ENCODE data around the gene NASP.
A peak's percentile ranks its signal among the peaks of the same experiment; 100 is the strongest.
"Not testable (repeated sequence)": the region's sequence is repeated elsewhere in the genome, so short reads cannot be mapped to it uniquely, and the experiment has no call there.

Gene NASP

DNA sequence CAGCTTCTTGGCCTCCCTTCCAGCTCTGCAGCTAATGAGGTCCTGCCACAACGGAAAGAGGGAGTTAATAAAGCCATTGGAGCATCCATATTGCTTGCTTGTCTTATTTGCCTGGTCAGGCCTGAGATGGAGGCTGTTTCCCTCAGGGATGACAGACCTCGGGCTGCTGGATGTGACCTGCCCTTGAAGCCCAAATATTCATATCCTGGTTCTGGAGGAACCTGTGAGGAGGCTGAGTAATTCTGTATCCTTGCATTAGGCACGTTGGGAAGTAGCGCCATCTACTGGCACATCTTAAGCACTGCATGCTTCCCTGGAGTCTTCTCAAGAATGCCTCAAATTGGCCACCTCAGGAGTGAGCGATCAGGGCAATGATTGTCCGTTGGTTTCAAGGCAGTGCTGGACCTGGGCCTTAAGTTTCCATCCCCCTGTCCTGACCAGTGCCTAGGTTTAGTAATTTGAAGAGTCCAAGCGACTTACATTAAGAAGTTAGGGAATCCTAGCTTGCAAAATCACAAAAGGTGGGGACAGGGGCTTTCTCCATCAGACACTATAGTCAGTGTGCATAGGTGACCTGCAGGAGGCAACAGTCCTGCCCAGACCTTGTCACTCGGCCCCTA is 13.8 kb upstream of the NASP start:
- DNase-seq = peak; percentile 65

DNA sequence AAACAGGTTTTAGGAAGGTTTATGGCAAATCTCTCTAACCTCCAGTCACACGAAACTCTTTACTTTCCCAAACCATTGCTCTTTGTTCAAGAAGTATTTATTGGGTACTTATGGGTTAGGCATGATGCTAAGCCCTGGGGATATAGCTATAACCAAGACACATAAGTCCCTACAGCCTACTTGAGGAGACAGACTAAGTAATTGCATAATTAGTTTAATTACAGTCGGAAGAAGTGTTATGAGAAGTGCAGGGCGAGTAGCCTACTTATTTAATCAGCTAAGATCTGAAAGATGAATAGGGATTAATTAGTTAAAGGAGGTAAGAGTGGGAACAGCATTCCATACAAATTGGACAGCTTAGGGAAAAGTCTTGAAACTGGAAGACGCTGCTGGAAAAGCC is 13.2 kb upstream of the NASP start:
- DNase-seq = no peak

DNA sequence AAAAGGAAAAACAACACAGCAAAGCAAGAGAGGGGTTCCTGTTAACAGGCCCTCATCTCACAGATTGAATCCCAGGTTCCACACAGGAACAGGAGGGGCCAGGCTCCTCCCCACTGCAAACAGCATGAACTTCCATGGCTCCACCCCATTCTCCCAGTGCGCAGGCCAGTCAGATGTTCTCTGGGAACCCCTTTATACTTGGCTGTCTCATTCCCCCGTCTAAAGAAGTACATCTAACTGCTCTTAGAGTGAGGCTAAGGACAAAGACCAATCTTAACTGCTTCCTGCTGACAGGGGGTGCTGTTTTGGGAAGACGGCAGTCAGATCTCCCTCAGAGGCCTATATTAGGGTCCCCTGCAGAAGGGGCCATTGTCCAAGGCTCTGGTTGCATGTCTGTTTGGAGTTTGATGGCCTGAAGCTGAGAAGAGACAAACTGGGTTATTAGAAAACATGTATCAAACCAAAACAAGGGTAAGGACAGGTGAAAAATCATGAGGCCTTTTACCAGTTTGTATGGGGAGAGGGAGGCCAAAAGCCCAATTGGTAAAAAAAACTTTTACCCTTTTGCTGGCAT is 10.5 kb upstream of the NASP start:
- DNase-seq = no peak

DNA sequence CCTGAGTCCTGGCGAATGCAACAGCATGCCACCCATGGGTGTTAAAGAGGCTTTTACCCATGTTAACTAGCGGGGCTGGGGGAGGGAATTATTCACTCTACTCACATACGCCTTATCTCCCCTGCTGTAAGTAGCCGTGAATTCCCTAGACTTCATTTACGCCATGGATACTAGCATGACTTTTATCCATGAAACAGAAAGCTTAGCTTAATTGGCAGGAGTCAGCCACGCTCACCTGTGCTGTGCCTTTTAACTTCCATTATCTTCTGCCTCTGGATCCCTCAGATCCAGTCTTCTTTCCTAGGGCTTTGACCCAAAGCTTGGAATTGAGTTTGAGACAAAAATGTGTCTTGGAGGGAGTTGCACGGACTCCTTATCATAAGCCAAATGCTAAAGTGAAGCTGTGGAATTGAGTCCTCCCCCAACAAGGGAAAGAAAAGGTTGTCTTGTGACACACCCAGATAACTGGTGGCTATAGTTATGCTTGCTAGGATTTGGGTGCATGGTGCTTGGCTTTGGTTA is 9.7 kb upstream of the NASP start:
- DNase-seq = no peak

DNA sequence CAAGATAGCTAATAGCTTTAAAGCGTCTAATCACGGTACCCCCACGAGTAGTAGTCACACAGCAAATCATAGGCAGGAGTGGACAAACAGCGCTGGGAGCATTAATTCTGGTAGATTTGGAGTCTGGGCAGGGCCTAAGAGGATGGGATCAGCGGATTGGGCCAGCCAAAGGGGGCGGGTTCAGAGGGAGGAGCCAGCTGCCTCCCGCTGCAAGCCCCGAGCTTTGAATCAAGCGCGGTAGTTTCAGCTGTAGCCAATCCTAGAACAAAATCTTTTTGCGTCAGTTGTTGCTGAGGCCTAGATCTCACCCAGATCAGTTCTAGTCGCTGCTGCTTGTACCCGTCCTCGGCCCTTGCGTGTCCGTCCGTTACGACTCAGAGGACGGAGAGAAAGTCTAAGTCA is 576 bp upstream of the NASP start:
- DNase-seq = peak; percentile 99

DNA sequence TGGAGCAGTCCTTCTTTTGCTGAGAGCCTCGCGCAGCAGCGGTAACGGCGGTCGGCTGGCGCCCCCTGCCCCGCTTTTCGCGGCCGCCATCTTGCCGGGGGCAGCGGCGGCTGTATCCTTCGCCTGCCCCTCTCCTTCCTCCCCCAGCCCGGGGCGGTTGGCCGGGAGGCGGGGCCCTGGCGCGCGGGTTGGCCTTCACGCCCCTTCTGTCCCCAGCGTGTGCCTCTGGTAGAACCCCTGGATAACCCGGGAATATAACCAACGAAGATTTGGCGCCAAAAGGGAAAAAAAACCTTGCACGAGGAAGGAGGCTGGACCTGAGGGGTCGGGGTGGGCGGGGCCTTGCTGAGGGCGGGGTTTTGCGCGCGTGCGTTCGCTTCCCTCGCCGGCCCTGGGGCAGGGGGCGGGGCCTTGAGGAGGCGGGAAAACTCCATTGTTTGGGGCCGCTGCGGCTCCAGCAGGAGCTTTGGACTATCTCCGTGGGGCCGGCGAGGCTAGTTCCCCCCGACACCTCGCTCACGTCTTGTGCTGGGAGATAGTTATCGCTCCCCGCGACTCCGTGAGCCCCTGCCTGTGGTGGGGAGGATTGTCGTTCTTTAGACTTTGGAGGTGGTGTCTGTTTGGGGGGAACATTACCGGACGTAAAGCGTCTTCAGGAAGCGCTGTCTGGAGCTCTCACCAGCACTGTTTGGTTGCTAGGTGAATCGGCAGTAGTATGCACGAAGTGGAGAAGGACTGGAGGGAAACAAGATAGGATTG is 689 bp downstream of the NASP start:
- peak; percentile 92 for DNase-seq

DNA sequence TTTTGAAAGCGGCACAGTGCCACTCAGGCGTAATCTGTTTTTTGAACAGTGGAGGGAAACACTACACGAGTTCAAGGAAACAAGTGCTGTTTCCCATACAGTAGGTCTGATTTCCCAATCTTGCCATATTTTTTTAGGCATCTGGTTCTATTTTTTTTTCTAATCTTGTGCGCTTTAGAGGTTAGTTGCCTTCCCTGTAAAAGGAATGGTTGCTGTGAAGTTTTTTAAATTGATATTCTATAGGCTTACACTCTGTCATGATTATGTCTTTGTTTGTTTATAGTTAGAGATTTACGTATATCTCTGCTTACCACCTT is 1.2 kb downstream of the NASP start:
- no peak for DNase-seq

DNA sequence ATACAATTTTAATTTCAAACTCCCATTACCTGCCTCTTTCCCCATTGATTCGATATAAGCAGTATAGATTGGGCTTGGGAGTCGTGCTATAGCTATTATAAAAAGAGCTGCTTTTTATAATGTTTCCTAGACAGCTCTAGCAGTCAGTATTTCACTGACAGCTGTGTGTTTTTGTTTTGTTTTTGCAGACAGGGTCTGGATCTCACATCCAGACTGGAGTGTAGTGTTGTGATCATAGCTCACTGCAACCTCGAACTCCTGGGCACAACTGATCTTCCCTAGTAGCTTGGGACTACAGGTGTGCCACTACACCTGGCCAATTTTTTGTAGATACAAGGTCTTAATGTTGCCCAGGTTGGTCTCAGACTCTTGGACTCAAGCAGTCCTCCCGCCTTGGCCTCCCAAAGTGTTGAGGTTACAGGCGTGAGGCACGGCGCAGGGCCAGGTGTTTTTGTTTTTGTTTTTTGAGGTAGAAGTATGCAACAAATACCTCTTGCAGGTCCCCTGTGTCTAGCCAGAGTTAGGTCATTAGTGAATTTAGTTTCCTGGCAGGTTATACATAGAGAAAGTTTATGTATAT is 1.7 kb downstream of the NASP start:
- no peak for DNase-seq

DNA sequence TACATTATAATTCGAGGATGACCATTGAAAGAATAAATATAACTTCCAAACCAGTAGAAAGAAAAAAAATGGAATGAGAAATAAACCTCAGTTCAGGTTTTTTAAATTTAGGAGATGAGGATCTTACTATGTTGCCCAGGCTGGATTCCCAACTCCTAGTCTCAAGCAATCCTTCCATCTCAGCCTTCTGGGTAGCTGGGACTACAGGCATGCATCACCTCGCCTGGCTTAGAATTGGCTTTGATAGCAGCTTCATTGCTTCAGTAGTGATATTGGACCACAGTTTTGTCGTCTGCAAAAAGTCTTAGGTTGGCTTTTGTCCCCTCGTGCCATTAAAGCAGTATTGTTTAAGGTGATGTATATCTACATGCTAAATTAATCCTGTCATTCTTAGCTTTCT is 2.9 kb downstream of the NASP start:
- no peak for DNase-seq

DNA sequence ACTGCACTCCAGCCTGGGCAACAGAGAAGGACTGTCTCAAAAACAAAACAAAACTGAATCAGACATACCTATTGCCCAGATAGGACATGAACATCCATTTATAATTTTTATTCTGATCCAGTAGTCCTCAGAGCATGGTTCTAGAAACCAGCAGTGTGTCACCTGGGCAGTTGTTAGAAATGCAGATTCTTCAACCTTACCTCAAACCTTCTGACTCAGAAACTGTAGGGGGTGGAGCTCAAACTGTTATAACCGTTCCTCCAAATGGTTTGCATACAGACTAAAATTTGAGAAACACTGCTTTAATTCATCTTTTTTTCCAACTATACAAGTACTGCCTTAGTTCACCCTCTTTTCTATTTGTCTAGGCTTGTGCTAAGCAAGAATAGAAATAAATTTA is 6.0 kb downstream of the NASP start:
- DNase-seq = peak; percentile 17

DNA sequence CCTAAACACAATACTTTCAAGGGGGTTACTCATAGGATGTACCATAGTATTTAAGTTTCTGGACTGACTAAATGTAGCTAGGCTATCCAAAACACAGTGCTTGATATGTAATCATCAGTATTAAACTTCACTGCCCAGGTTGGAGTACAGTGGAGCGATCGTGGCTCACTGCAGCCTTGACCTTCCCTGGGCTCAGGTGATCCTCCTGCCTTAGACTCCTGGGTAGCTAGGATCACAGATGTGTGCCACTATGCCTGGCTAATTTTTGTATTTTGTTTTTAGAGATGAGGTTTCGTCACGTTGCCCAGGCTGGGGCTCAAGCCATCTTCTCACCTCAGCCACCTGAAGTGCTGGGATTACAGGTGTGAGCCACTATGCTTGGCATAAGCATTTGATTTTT is 10.6 kb downstream of the NASP start:
- no peak for DNase-seq

DNA sequence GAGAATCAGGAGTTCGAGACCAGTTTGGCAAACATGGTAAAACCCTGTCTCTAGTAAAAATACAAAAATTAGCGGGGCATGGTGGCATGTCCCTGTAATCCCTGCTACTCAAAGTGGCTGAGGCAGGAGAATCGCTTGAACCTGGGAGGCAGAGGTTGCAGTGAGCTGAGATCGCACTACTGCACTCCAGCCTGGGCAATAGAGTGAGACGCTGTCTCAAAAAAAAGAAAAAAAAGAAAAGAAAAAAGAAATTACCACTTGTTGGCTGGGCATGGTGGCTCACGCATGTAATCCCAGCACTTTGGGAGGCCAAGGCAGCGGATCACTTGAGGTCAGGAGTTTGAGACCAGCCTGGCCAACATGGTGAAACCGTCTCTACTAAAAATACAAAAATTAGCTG is 12.9 kb downstream of the NASP start:
- DNase-seq = not testable (repeated sequence)

DNA sequence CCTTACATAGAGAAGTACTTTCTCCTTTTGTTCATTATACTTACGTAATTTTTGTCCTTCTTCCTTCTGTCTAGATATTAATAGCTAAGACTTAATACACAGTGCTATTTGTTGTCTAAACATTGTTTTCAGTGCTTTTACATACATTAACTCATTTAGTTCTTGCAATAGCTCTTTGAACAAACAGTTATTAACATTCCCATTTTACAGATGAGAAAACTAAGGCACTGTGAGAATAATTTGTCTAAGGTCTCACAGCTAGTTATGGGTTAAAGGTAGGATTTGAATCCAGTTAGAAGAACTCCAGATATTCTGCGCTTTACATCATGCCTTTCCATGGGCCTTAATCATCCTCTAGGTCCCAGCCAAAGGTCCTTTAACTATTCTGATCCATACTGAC is 20.4 kb downstream of the NASP start:
- DNase-seq = no peak

DNA sequence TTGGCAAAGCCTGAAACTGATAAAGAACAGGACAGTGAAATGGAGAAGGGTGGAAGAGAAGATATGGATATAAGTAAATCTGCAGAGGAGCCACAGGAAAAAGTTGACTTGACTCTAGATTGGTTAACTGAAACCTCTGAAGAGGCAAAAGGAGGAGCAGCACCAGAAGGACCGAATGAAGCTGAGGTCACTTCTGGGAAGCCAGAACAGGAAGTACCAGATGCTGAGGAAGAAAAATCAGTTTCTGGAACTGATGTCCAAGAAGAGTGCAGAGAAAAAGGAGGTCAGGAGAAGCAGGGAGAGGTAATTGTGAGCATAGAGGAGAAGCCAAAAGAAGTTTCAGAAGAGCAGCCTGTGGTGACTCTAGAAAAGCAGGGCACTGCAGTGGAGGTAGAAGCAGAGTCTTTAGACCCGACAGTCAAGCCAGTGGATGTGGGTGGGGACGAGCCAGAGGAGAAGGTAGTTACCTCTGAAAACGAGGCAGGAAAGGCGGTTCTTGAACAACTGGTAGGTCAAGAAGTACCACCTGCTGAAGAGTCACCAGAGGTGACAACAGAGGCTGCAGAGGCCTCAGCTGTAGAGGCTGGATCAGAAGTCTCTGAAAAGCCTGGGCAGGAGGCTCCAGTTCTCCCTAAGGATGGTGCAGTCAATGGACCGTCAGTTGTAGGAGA is 23.7 kb downstream of the NASP start:
- DNase-seq = no peak

DNA sequence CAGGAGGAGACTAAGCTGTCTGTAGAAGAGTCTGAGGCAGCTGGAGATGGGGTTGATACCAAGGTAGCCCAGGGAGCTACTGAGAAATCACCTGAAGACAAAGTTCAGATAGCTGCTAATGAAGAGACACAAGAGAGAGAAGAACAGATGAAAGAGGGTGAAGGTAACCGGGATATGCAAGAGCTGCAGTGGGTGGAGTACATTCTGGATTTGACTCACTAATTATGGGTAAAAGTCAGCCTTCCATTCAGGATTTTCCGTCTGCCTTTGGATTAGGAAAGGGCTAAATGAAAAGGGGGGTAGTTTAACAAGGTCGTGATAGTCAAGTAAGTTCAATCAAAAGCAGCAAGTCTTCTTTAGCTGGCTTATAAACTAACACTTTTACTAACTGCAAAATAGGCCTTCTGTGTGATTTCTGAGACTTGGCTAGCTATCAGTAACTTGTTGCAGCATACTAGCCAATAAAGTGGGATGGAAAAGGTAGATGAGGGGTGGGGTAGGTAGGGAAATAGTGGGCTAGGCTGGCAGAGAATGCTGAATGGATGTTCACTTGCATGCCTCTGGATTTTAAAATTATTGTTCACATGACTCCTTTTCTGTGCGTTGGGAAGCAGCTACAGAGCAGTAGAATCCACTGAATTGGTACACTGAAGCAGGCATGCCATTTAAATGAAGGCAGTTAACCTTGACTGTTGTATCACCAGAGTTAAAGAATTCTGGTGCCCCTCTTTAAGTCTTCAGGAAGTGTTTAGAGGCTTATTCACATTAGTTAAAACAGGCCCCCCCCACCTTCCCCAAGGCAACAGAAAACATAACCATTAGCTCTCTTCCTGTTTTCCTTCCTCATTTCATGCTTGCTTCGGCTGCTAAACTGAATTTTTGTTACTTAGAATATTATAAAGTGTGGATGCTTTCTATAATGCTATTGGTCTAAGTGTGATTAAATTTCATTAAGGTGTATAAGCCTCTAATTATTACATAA is 24.6 kb downstream of the NASP start:
- DNase-seq = no peak

DNA sequence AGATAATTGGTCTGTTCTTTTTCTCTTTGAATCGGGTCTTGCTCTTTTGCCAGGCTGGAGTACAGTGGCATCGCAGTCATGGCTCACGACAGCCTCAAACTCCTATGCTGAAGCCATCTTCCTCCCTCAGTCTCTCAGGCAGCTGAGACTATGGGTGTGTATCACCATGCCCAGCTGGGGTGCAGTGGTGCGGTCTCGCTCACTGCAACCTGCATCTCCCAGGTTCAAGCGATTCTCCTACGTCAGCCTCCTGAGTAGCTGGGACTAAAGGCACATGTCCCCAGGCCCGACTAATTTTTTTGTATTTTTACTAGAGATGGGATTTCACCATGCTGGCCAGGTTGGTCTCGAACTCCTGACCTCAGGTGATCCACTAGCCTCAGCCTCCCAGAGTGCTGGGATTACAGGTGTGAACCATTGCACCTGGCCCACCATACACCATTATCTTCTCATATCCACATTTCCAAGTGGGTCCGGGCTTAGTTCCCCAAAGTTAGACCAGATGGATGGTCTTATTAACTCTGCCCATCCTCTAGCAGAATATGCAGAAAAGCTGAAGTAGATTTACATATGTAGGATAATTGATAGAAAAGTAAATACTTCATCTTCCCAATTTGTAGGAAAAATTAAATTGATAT is 26.9 kb downstream of the NASP start:
- no peak for DNase-seq

DNA sequence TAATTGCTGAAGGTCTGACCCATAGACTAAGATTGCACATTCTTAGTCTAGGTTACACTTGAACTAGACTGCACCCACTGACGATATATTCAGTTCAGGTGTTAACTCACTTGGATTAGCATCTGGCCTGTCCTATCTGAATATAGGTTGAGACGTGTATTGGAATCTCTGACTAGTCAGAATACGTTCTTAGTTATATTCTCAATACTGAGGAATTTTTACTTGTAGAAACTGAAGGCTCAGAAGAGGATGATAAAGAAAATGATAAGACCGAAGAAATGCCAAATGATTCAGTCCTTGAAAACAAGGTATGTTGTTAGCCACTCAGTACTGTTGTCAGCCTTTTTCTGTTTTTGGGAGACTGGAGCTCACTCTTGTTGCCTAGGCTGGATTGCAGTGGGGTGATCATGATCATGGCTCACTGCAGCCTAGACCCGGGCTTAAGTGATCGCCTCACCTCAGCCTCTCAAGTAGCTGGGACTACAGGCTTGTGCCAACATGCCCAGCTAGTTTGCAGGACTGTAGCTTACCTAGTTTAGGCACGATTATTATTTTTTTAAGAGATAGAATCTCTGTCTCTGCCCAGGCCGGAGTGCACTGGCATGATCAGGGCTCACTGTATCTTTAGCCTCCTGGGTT is 29.2 kb downstream of the NASP start:
- DNase-seq = no peak

DNA sequence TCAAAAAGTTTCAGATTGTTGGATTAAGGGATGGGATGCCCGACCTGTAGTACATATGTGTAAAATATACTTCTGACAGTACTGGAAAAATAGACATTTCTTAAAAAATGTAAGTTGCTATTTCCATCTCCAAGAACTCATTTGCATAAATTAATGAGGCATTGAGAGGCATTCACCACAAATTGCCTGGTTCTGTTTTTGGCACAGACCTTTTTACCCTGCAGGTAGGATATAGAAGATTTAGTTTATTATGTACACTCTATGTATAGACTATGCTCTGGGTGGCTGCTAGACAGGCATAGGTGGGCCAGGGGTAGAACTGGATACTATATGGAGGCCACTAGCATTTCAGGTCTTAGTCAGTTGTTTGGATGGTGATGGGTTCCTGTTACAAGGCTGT is 32.0 kb downstream of the NASP start:
- peak; percentile 81 for DNase-seq

DNA sequence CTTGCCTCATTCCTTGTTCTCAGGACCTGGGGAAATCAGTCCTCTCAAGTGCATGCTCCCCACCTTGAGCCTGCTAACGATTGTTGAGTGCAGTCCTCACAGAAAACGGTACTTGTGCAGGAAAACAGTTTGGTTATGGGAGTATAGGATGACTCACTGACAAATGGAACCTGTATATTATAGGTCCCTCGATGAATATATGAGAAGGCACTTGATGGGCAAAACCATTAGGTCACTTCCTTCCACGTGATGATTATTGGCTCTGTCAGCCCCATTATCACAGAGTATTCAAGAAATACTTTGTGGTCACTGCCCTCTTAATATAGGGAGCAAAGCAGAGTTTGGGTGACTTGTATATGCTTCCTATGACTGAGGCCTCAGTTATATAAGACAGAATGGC is 33.8 kb downstream of the NASP start:
- DNase-seq = no peak

DNA sequence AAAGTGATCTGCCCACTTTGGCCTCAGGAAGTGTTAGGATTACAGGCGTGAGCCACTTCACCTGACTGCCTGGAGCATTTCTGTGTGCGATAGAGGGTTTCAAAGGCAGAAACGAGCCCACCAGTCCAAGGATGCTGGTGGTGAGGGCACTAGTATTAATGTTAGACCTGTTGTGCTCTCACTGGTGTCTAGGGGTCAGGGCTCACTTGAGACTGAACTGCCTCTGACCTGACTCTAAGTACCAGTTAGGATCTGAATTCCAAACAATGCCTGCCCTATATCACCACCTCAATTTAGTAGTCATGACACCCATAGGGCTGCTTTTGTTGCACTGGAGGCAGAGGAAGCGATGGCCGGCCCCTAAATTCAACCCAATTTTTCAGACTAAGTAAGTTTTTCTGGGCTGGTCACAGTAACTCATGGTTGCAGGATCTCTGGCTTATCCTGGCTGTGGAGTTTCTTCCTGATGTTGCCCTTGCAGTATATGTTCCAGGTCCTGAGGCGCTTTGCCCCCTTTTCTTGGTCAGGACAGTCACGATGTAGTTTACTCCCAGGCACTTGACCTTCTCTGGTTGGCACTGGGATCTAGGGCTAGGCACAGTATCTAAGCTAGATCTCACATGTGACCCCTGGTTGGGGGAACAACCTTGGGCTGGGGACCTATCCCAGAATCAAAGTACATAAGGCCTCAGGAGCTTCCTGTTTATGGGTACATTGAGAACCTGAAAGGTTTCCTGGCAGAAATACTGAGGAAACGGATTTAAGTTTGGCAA is 35.5 kb downstream of the NASP start:
- no peak for DNase-seq

Measured in NCI-H526 treated with DMSO at 0.1 percent for 48 hours (cell line).